ENCODE results near the gene TSPAN33. TPM values are rescaled to one million over a fixed set of nuclear protein-coding genes. Genes with fewer than 3 reads are reported as not detected.
A peak's percentile ranks its signal among the peaks of the same experiment; 100 is the strongest.

Gene TSPAN33
- total RNA-seq, result 0.14 and 0.66 TPM in 2 replicates

GRCh38 chr7:129144095-129144833 lies at the start of gene TSPAN33:
TSS of gene TSPAN33 (plus strand) at chr7:129144707. CDS start at chr7:129144981, 274 bp downstream.

GRCh38 chr7:129188372-129188891 lies 43.9 kb downstream of the TSPAN33 start, which contains the start of gene SMO:
TSS of gene SMO (plus strand) at chr7:129188633. CDS start at chr7:129189152, 519 bp downstream.

Small RNAs within 50 kb of the gene (small RNA-seq; reads per million reads assigned to genes)
- gene RNY1P11 (ENCODE audit: low replicate concordance), result 8.9 reads per million, percentile 93 among the genes with 10 or more reads in this experiment

Other genes with a start within 250 kb of the TSPAN33 start
- 0.14 and 0.44 TPM in 2 replicates for gene KCP, start 234.0 kb upstream of the TSPAN33 start, total RNA-seq
- 0.44 TPM in 1 of 2 replicates, not detected in the other for gene IRF5, start 206.8 kb upstream of the TSPAN33 start, total RNA-seq
- gene TNPO3, start 89.6 kb upstream of the TSPAN33 start, total RNA-seq, result 60.0 and 78.5 TPM in 2 replicates
- gene SMO, start 43.9 kb downstream of the TSPAN33 start, total RNA-seq, result 1.3 and 4.2 TPM in 2 replicates
- gene AHCYL2, start 80.3 kb downstream of the TSPAN33 start, total RNA-seq, result 7.3 and 10.7 TPM in 2 replicates

Data from placental pericyte (primary cell).